HTR-8/SVneo (cell line): ENCODE data around the gene PDE4D.

Experiments used
- DNase-seq: peaks from one replicate; pipeline ENCODE4 v3.0.0; 2011; ENCODE audit warnings: low spot score, mixed read lengths; ENCODE audit not compliant: insufficient read length
- FAIRE-seq: peaks from 2 replicates; lab custom pipeline; 2011; peaks lifted over from hg19 to GRCh38; lab: Jason Lieb, UNC

PDE4D gene

DNA sequence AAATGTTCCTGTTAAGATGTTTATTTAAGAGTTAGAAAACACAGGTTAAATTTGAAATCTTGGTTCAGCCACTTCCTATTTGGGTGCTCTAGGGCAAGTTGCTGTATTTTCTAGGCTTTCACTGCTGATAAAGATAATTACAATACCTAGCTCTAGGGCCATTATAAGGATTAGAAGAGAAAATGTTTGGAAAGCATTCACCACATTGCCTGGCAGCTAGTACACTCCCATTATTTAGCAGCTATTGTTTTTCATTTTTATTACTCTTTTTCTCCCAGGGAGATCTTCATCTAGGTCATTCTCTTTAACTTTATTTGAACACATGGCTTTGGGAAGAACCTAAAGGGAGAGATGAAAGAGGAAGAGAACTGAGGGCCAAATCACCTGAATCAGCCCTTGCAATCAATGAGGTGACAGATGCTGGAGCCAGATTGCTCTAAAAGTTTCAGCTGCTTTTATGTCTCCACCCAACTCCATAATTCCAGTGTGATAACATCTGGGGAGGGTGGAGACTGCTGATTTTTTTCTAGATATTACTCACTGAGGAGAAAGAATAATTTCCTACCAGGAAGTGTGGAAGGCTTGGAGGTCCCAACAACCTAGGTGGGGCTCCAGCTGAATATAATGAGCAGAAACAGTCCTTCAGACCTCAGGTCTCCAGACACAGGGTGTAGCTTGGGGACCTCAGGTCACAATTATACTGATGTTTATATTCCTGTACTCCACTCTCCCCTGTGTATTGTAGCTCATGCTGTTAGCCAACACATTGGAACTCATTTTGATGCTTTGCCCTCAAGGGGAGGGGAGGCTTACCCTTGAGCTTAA lies 670.6 kb downstream of the PDE4D start:
- FAIRE-seq (no peak), DNase-seq (no peak)

DNA sequence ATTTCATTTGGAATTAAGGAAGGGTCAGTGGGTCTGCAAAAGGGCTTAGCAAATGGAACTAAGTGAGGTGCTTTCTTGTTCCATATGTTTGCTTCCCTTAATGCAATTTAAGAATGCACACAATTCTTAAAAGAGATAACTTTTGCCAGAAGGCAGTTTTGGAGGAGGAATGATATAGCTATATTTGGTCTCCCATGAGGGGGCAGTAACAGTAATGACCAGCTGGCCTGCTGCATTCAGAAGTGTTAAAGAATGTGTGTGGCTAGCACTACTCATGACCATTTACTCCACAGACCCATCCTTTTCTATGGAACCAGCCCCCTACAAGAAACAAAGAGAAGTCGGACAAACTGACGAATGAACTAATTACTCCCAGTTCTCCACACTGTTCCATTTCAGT lies 671.8 kb downstream of the PDE4D start:
- no peak for DNase-seq

DNA sequence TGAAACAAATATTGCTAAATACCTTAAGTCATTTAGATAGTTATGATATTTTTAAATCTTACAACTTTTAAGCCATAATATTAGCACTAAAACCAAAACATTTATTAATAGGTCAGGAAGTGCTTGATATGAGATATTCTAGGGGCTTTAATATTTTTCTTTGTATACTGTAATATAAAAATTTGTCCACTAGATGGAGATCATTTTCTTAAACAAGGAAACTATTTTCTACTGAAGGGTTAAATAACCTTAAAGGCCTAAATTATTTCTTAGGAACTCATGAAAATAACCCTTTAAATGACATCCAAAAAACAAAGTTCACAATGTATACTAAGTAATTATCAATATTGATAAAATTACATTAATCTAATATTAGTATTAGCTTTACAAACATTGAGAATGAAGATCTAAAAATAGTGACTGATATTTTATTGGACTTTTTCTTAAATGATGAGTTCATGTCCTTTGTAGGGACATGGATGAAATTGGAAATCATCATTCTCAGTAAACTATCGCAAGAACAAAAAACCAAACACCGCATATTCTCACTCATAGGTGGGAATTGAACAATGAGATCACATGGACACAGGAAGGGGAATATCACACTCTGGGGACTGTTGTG lies 675.0 kb downstream of the PDE4D start:
- no peak for FAIRE-seq
- DNase-seq: peak; percentile 5

More for the DNA sequence above, 671.8 kb downstream of the PDE4D start:
- FAIRE-seq: no peak

DNA sequence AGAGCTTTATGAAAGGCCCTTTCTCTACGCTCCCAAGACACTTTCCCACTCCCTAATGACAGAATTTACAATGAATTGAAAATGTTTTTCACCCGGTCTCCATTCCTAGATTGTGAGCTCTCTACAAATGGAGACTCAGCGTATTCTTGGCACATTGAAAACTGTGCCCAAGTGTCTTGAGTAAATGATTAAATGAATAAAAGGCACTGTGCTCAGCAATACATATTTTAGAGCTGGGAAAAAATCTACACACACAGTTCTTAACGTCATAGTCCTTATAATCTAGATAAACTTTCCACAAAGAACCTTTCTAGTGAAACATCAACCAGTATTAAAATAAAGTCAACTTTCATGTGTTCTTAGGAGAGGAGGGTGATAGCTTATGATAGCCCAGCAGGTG lies 676.7 kb downstream of the PDE4D start:
- FAIRE-seq: no peak
- no peak for DNase-seq

DNA sequence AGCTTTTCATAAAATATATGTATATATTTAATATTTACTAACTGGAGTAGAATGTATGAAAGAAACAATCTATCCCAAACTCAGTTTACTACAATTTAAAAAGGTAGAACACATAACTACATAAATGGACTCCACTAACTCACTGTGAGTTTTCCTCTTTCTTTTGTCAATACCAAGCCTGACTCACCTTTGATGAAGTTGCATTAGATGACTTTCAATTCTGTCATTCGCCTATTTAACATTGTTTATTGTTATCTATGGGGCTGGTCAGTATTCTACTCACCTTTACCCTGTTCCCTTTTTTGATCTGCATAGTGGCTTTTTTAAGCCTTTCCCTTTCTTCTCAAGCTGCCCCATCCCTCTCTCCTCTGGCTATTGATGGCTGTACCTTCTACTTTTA lies 680.9 kb downstream of the PDE4D start:
- FAIRE-seq (no peak), DNase-seq (no peak)

- no peak for DNase-seq
- FAIRE-seq: no peak
Observed at GRCh38 chr5:59209758-59210359, 683.7 kb downstream of the PDE4D start.

DNA sequence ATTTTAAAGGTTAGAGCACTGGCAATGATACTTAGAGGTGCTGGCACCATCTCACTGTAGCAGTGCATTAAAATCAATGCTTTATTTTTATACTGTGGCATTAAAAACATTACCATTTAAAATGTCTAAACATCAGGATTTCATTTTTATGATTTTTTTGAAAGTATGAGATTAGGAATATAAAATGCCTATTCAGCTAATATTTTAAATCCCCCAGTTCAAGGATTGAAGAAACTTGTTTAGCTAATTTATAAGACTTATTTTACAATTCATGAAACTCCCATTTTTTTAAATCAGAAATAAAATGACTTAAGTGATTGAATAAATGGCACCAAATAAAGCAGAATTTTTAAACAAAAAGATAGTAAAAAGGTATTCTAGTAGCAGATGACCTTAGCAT lies 685.1 kb downstream of the PDE4D start:
- FAIRE-seq: no peak

DNA sequence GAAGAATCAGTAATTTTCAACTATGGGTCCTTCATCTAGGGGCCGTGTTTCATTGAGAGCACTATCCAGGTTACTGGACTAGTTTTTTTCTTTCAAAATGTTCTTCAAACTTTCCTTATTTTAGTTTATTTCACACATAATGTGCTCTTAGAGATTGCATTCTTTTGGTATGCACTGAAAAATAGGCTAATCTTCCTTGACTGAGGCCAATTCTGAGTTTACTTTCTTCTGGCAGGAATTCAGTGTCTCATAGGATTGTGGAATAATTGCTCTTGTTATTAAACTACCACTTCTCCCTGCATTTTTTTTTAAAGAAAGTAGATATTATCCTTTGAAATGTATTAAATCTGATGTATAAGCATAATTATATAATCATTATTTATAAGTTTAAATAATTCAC lies 686.1 kb downstream of the PDE4D start:
- FAIRE-seq: no peak
- DNase-seq: no peak

More for the DNA sequence above, 685.1 kb downstream of the PDE4D start:
- no peak for DNase-seq

GRCh38 chr5:59206132-59206581 lies 687.4 kb downstream of the PDE4D start:
- FAIRE-seq: no peak
- DNase-seq: peak; percentile 14

DNA sequence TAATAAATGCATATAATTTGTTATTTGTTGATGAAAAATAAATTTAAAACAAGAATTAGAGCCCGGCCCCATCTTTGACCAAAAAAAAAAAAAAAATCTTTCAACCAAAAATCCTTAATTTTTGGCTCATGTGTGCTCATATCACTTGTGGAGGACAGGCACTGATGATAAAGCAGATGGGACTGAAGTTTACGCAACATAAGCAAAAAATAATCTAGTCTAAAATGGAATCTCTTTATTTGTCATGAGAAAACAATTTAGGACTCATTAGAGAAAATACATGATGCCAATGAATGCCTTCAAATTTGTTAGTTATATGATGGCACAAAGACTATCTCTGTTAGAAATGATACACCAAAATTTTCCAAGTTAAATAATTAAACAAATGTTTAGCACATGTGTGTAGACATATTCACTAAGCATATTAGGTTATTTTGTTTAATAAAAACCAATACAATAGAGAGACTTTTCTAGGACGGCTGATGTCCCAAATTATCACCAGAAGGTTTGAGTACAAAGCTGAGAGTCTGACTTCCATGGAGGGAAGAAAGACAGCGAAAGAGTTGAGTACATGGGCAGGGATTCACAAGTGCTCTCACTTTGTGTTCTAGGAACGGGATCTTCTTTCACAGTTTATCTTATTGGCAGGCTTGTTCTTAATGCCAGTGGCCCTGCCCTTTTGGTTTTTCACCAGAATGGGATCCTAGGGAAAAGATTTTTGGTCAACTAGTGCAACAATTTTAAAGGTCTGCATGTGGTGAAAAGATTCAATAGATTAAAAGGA lies 689.2 kb downstream of the PDE4D start:
- FAIRE-seq: no peak
- DNase-seq: no peak

DNA sequence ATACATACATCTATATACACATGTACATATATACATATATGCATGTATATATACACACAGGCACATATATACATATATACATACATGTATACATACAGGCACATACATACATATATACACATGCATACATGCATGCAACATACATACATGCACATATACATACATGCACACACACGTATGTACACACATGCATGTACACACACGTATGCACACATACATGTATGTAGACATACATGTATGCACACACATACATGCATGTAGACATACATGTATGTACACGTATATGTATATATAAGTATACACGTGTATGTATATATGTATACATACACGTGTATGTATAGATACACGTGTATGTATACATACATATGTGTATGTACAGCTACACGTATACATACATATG lies 693.7 kb downstream of the PDE4D start:
- no peak for DNase-seq
- FAIRE-seq: peak; percentile 74

DNA sequence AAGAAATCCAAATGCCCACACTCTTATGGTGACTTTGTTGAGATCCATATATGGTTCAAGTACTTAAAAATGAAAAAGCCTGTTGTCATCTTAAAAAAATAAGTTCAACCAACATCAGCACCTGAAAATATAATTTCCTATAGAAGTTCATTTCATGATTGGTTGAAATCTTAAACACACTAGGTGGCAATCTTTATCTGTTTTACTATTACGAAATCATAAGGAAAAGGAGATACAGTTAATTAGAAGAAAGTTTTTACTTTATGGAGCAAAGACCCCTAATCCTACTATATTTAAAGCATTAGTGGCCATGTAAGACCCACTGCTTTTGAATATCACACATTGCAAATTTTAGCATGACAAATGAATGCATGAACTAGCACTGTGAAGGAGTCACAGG lies 694.7 kb downstream of the PDE4D start:
- no peak for DNase-seq
- FAIRE-seq: no peak

GRCh38 chr5:59198365-59198764 lies 695.2 kb downstream of the PDE4D start:
- no peak for FAIRE-seq

GRCh38 chr5:59197911-59198310 lies 695.6 kb downstream of the PDE4D start:
- no peak for DNase-seq
- FAIRE-seq: no peak

More at GRCh38 chr5:59198365-59198764, 695.2 kb downstream of the PDE4D start:
- no peak for DNase-seq

- FAIRE-seq (peak; percentile 93), DNase-seq (peak; percentile 43)
Observed at GRCh38 chr5:59193616-59194319, 699.8 kb downstream of the PDE4D start.

GRCh38 chr5:59190746-59191145 lies 702.8 kb downstream of the PDE4D start:
- FAIRE-seq: no peak
- DNase-seq: no peak

DNA sequence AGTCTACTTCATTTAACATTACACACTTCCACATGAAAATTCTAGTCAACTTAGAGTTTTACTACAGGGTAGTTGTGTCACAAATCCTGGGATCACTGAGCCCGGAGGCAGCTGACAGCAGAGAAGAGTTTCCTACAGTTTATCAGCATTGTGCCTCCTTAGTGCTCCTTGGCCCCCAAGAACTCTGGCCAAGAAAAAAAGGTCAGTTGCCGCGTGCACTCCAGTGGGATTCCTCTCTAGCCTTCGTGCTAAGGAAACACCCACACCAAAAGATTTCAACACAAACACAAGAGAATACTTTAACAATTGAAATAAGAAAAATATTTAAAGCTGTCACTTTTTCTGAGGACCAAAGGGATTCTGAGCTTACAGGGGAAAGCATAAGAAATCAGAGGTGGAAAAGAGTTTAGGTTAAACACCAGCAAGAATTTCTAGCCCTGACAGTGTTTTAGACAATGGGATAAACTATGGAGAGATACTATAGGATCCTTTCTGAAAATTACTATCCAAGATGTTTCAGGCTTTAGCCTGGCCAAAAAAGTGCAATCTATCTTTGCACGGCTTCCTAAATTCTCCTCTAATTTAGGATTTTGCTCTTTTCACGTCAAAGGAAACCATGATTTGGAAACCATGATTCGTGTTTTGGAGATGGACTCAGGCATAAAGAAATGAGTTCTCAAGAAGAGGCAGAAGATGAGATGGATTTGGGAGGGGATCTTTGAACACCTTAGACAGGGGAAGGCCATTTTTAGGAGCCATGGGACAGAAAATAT lies 703.9 kb downstream of the PDE4D start:
- FAIRE-seq: no peak
- no peak for DNase-seq

- DNase-seq (peak; percentile 41), FAIRE-seq (peak; percentile 51)
Observed at GRCh38 chr5:59188419-59189225, 704.9 kb downstream of the PDE4D start.
